ENCODE results near the gene UBE2S. TPM values are rescaled to one million over a fixed set of nuclear protein-coding genes. Genes with fewer than 3 reads are reported as not detected.

UBE2S gene
- total RNA-seq, 1 donor from 2014 or later, result 227 TPM

- intact Hi-C loops (cut with micrococcal nuclease), result loop anchor here (5.0 kb wide), 1 partner anchor 282 kb away; no protein-coding TSS in a partner anchor
- peaks cover 49% of the 10 kb centered on the region for H3K27me3 Mint-ChIP-seq
Observed at GRCh38 chr19:55444646-55445045, 37.1 kb upstream of the UBE2S start.

GRCh38 chr19:55443824-55444480, 36.4 kb upstream of the UBE2S start:
- Mint-ChIP-seq H3K4me3 (no peak overlapping the region), H3K9me3 (no peaks in the 10 kb centered on the region), H3K36me3 (ENCODE audit: low read depth) (peaks cover 2% of the 10 kb centered on the region), H3K27me3 (peaks cover 56% of the 10 kb centered on the region), H3K4me1 (peaks cover 13% of the 10 kb centered on the region), H3K27ac (no peak overlapping the region)
- DNase-seq, result no peak
- intact Hi-C loops (cut with micrococcal nuclease), result loop anchor here (5.0 kb wide), 1 partner anchor 282 kb away; no protein-coding TSS in a partner anchor

More at GRCh38 chr19:55444646-55445045, 37.1 kb upstream of the UBE2S start:
- Mint-ChIP-seq H3K27ac (no peak overlapping the region), H3K36me3 (ENCODE audit: low read depth) (peaks cover 2% of the 10 kb centered on the region), H3K4me3 (no peak overlapping the region), H3K4me1 (peaks cover 13% of the 10 kb centered on the region), H3K9me3 (no peaks in the 10 kb centered on the region)
- DNase-seq, result no peak

DNA sequence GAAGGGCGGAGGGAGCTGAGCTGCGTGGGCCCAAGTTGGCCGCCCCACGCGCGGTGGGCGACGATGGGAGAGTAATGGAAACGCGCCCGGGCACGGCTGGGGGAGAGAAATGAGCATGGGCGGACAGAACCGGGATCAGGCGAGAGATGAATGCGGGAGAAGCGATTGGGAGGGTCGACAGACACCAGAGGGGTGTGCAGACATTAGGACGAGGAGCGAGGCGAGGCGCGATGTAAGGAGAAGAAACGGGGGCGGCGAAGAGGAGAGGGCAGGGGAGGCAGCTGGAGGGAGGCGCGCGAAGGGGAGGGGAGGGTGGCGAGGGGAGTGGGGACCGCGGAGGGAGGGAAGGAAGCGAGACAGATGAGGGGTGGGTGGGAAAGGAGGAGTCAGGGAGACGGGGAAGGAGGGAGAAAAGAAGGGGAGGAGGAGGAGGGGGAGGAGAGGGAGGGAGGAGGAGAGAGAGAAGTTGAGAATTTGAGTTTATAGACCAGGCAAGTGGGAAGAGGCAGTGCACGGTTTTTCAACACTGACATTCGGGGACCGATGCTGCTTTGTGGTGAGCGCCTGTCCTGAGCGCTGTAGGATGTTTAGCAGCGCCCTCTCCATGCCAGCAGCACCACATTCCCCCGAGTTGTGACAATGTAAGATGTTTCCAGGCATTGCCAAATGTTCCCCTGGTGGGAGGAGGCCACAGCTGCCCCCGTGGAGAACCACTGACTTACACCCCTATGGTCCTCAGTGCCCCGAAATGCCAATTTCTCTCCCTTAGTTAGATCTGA, 35.6 kb upstream of the UBE2S start, which contains the start of gene SHISA7:
Gene SHISA7 (minus strand): TSS at position 256 of the 779 bp plus-strand sequence. CDS start 437 bp downstream, outside the sequence.
- Mint-ChIP-seq H3K27ac (no peak within 1 kb of the TSS), H3K27me3 (peaks cover 58% of the 10 kb centered on the region), H3K4me3 (no peak within 1 kb of the TSS), H3K36me3 (ENCODE audit: low read depth) (peaks cover 2% of the 10 kb centered on the region), H3K4me1 (peaks cover 13% of the 10 kb centered on the region), H3K9me3 (no peaks in the 10 kb centered on the region)
- intact Hi-C loops (cut with micrococcal nuclease), result loop anchor here (5.0 kb wide), 1 partner anchor 281 kb away; no protein-coding TSS in a partner anchor
- no peak for DNase-seq

DNA sequence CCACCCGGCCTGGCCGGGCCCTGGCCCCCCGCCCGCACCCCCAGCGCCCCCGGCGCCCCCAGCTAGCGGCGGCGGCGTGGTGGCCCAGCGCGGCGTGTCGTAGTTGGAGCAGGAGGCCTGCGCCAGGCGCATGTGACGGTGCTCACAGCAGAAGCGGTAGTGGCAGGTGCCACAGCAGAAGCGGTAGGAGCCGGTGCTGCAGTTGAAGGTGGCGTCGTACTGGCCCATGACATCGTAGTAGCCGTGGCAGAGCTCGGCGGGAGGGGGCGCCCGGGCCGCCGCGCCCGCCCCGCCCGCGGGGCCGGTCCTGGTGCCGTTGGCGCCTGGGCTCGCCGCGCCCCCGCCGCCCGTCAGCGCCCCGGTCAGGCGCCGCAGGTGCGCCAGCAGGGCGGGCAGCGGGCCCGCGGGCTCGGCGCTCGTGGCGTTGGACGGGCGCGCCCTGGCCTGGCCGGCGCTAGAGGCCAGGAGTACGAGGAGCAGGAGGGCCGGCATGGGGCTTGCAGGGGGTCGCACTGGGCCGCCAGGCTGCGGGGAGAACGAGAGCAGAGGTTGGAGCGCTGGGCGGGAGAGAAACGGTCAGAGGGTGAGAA, 34.9 kb upstream of the UBE2S start:
- peaks cover 59% of the 10 kb centered on the region for H3K27me3 Mint-ChIP-seq
- no peak overlapping the region for H3K4me3 Mint-ChIP-seq
- no peak overlapping the region for H3K27ac Mint-ChIP-seq
- peaks cover 2% of the 10 kb centered on the region for H3K36me3 Mint-ChIP-seq (ENCODE audit: low read depth)
- intact Hi-C loops (cut with micrococcal nuclease), result loop anchor here (5.0 kb wide), 1 partner anchor 280 kb away; no protein-coding TSS in a partner anchor
- DNase-seq, result no peak
- H3K4me1 Mint-ChIP-seq, result peaks cover 13% of the 10 kb centered on the region
- no peaks in the 10 kb centered on the region for H3K9me3 Mint-ChIP-seq

DNA sequence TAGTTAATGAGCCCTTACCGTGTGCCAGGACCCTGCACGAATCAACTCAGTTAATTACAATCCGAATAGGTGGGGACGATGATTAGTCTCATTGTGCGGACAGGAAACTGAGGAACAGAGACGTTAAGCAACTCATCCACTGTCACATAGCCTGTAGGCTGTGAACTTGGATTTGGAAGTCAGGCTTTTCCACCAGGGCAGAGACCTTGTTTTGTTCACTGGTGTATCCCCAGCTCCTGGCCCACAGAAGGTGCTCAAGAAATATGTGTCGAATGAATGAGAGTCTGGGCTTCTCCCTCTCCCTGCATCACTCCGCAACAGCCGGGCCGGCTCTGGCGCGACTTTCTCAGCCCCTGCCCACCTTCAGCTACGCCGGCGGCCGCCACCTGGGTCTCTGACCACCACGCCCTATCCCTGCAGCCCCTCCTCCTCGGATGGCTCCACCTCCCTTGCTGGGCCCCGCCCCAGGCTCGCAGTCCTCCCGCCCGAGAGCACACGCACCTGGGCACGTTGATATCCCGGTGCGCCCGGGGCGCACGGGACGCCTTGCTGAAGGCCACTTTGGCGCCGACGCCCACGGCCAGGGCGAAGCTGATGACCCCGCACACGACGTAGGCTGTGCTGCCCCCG, 34.2 kb upstream of the UBE2S start:
- Mint-ChIP-seq H3K9me3 (no peaks in the 10 kb centered on the region), H3K4me1 (peaks cover 14% of the 10 kb centered on the region), H3K27ac (peak overlapping the region; percentile 3), H3K36me3 (ENCODE audit: low read depth) (peaks cover 2% of the 10 kb centered on the region), H3K27me3 (peaks cover 65% of the 10 kb centered on the region), H3K4me3 (peak overlapping the region; percentile 8)
- intact Hi-C loops (cut with micrococcal nuclease), result loop anchor here (5.0 kb wide), 1 partner anchor 280 kb away; no protein-coding TSS in a partner anchor
- no peak for DNase-seq

GRCh38 chr19:55441319-55441691, 33.7 kb upstream of the UBE2S start:
- H3K27me3 Mint-ChIP-seq, result peaks cover 69% of the 10 kb centered on the region
- H3K27ac Mint-ChIP-seq, result peak overlapping the region; percentile 3
- peaks cover 2% of the 10 kb centered on the region for H3K36me3 Mint-ChIP-seq (ENCODE audit: low read depth)
- H3K4me3 Mint-ChIP-seq, result peak overlapping the region; percentile 8
- intact Hi-C loops (cut with micrococcal nuclease), result loop anchor here (5.0 kb wide), 1 partner anchor 279 kb away; no protein-coding TSS in a partner anchor
- peaks cover 14% of the 10 kb centered on the region for H3K4me1 Mint-ChIP-seq
- DNase-seq, result no peak
- no peaks in the 10 kb centered on the region for H3K9me3 Mint-ChIP-seq

- Mint-ChIP-seq H3K27ac (no peak overlapping the region), H3K27me3 (peaks cover 65% of the 10 kb centered on the region), H3K9me3 (no peaks in the 10 kb centered on the region), H3K36me3 (ENCODE audit: low read depth) (peaks cover 2% of the 10 kb centered on the region), H3K4me1 (peaks cover 14% of the 10 kb centered on the region), H3K4me3 (no peak overlapping the region)
- DNase-seq, result no peak
- intact Hi-C loops (cut with micrococcal nuclease), result loop anchor here (5.0 kb wide), 1 partner anchor 278 kb away; no protein-coding TSS in a partner anchor
Observed at GRCh38 chr19:55440411-55441105, 33.0 kb upstream of the UBE2S start.

GRCh38 chr19:55439052-55439451, 31.5 kb upstream of the UBE2S start:
- intact Hi-C loops (cut with micrococcal nuclease), result no loop called here
- Mint-ChIP-seq H3K4me3 (no peak overlapping the region), H3K36me3 (ENCODE audit: low read depth) (peaks cover 2% of the 10 kb centered on the region), H3K27ac (no peak overlapping the region), H3K4me1 (peaks cover 14% of the 10 kb centered on the region), H3K9me3 (no peaks in the 10 kb centered on the region), H3K27me3 (peaks cover 52% of the 10 kb centered on the region)
- DNase-seq, result no peak

DNA sequence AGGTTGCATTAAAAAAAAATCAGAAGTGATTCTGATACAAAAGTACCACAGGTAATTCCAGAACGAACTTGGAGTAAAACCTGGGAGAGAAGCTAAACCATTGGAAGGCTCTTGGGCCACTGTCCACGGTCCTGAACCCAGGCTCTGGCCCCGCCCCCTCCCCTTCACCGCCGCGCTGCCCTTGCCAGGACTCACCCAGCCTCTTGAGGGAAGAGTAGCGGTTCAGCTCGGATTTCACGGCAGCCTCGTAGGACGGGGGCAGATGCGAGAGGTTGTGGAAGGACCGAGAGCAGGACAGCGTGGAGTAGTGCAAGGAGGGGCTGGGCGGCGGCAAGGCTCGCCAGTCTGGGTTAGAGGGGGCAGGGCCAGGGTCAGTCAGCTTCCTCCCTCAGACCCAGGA, 29.8 kb upstream of the UBE2S start:
- Mint-ChIP-seq H3K9me3 (no peaks in the 10 kb centered on the region), H3K36me3 (ENCODE audit: low read depth) (peaks cover 2% of the 10 kb centered on the region), H3K4me3 (no peak overlapping the region), H3K4me1 (peaks cover 11% of the 10 kb centered on the region), H3K27ac (no peak overlapping the region), H3K27me3 (peaks cover 44% of the 10 kb centered on the region)
- DNase-seq, result peak; percentile 77
- intact Hi-C loops (cut with micrococcal nuclease), result no loop called here

DNA sequence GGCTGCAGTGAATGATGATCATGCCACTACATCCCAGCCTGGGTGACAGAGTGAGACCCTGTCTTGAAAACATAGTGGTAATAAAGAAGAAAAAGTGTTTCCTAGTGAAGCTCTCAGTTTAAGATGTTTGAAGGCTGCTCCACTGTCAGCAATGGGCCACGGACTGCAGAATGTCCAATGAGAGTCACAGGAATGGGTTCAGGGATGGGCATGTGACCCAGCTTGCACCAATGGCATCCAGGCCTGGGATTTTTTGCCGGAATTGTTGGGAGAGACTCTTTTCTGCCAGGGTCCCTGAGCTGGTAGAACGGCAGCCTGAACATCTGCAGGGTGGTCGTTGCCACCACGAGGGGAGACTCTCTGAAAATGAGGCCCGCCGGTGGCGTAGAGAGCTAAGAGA, 29.3 kb upstream of the UBE2S start:
- Mint-ChIP-seq H3K27ac (no peak overlapping the region), H3K4me1 (peaks cover 11% of the 10 kb centered on the region), H3K36me3 (ENCODE audit: low read depth) (peaks cover 2% of the 10 kb centered on the region), H3K9me3 (no peaks in the 10 kb centered on the region), H3K27me3 (peaks cover 46% of the 10 kb centered on the region), H3K4me3 (no peak overlapping the region)
- intact Hi-C loops (cut with micrococcal nuclease), result no loop called here
- DNase-seq, result no peak

GRCh38 chr19:55435020-55435419, 27.4 kb upstream of the UBE2S start:
- peaks cover 2% of the 10 kb centered on the region for H3K4me1 Mint-ChIP-seq
- intact Hi-C loops (cut with micrococcal nuclease), result no loop called here
- H3K36me3 Mint-ChIP-seq (ENCODE audit: low read depth), result no peaks in the 10 kb centered on the region
- no peak for DNase-seq
- no peak overlapping the region for H3K27ac Mint-ChIP-seq
- peaks cover 5% of the 10 kb centered on the region for H3K9me3 Mint-ChIP-seq
- no peak overlapping the region for H3K4me3 Mint-ChIP-seq
- H3K27me3 Mint-ChIP-seq, result peaks cover 37% of the 10 kb centered on the region

DNA sequence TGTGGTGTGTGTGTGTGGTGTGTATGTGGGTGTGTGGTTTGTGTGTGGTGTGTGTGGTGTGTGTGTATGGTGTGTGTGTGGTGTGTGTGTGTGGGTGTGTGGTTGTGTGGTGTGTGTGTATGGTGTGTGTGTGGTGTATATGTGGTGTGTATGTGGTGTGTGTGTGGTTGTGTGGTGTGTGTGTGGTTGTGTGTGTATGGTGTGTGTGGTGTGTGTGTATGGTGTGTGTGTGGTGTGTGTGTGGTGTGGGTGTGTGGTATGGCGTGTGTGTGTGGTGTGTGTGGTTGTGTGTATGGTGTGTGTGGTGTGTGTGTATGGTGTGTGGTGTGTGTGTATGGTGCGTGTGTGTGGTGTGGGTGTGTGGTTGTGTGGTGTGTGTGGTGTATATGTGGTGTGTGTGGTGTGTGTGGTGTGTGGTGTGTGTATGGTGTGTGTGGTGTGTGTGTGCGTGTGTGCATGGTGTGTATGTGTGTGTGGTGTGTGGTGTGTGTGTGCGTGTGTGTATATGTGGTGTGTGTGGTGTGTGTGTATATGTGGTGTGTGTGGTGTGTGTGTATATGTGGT, 26.9 kb upstream of the UBE2S start:
- peaks cover 5% of the 10 kb centered on the region for H3K9me3 Mint-ChIP-seq
- H3K4me1 Mint-ChIP-seq, result peaks cover 2% of the 10 kb centered on the region
- no peak overlapping the region for H3K27ac Mint-ChIP-seq
- no peak overlapping the region for H3K4me3 Mint-ChIP-seq
- intact Hi-C loops (cut with micrococcal nuclease), result no loop called here
- H3K27me3 Mint-ChIP-seq, result peaks cover 33% of the 10 kb centered on the region
- DNase-seq, result no peak
- H3K36me3 Mint-ChIP-seq (ENCODE audit: low read depth), result no peaks in the 10 kb centered on the region

DNA sequence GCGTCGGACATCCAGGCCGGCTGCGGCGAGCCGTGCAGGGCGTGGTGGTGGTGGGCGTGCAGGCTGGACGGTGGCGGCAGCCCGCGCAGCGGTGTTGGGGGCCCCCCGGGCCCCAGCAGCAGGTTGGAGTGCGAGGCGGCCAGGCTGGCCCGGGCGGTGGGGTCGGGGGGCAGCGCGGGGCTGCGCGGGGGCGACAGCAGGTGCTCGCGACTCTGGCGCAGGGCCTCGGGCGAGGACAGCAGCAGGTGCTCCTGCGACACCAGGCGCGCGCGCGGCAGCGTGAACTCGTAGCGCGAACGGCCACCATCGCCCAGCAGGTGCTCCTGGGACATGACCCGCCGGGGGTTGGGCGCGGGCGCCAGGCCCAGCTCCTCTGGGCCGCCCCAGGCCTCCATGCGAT, 25.7 kb upstream of the UBE2S start:
- Mint-ChIP-seq H3K4me3 (no peak overlapping the region), H3K4me1 (peaks cover 2% of the 10 kb centered on the region), H3K27me3 (peaks cover 29% of the 10 kb centered on the region), H3K9me3 (peaks cover 5% of the 10 kb centered on the region), H3K36me3 (ENCODE audit: low read depth) (no peaks in the 10 kb centered on the region), H3K27ac (no peak overlapping the region)
- intact Hi-C loops (cut with micrococcal nuclease), result no loop called here
- no peak for DNase-seq
